SJCRH30 (cell line): ENCODE results near the gene SNED1. TPM values are rescaled to one million over a fixed set of nuclear protein-coding genes. Genes with fewer than 3 reads are reported as not detected.
"Not testable (repeated sequence)": the region's sequence is repeated elsewhere in the genome, so short reads cannot be mapped to it uniquely, and the experiment has no call there.

ENCODE experiments used
- DNase-seq, 2 experiments: peaks; one replicate each; pipeline ENCODE4 v3.0.0-alpha.2; 2015 to 2020
- H3K27ac ChIP-seq: fragments of 250-450 bp; sonication (Bioruptor Pico); 2 replicates; pipeline ENCODE4 v1.5.1; 2020; ENCODE audit warnings: mild to moderate bottlenecking, moderate library complexity
- H3K27me3 ChIP-seq: fragments of 250-450 bp; sonication (Bioruptor Pico); 2 replicates; pipeline ENCODE4 v1.5.1; 2020; ENCODE audit warnings: mild to moderate bottlenecking, moderate library complexity
- H3K36me3 ChIP-seq: fragments of 250-450 bp; sonication (Bioruptor Pico); 2 replicates; pipeline ENCODE4 v1.5.1; 2020; ENCODE audit warnings: mild to moderate bottlenecking, moderate library complexity
- H3K4me1 ChIP-seq: fragments of 250-450 bp; sonication (Bioruptor Pico); 2 replicates; pipeline ENCODE4 v1.5.1; 2020; ENCODE audit warnings: mild to moderate bottlenecking, moderate library complexity
- H3K4me3 ChIP-seq: fragments of 250-450 bp; sonication (Bioruptor Pico); 2 replicates; pipeline ENCODE4 v1.5.1; 2020; ENCODE audit warnings: mild to moderate bottlenecking, moderate library complexity
- H3K9me3 ChIP-seq: fragments of 250-450 bp; sonication (Bioruptor Pico); replicated peaks from 2 replicates; pipeline ENCODE4 v1.5.1; 2020; ENCODE audit warnings: mild to moderate bottlenecking, moderate library complexity
- total RNA-seq: library from RNA; depleted of rRNA; stranded (reverse); fragments of >200 nt; shearing (Covaris generic); gene quantifications from 2 replicates; pipeline ENCODE4 v1.2.3, GENCODE V29; 2014

Gene SNED1
- total RNA-seq, 1 experiment from 2014 or later, result 28.4 TPM

GRCh38 chr2:241093133-241093781 lies 94.8 kb downstream of the SNED1 start:
- not testable (repeated sequence) for H3K27me3 ChIP-seq, H3K4me3 ChIP-seq, H3K27ac ChIP-seq, H3K4me1 ChIP-seq, H3K9me3 ChIP-seq, DNase-seq
- peaks cover 65% of the 10 kb centered on the region for H3K36me3 ChIP-seq

GRCh38 chr2:241094172-241094571 lies 95.8 kb downstream of the SNED1 start:
- Histone ChIP-seq H3K4me1 (no peaks in the 10 kb centered on the region), H3K27ac (no peak overlapping the region), H3K4me3 (no peak overlapping the region), H3K36me3 (peaks cover 57% of the 10 kb centered on the region), H3K9me3 (no peaks in the 10 kb centered on the region), H3K27me3 (no peaks in the 10 kb centered on the region)
- no peak for DNase-seq

GRCh38 chr2:241094924-241095420 lies 96.6 kb downstream of the SNED1 start:
- Histone ChIP-seq H3K27me3 (no peaks in the 10 kb centered on the region), H3K27ac (no peak overlapping the region), H3K9me3 (no peaks in the 10 kb centered on the region), H3K4me1 (no peaks in the 10 kb centered on the region), H3K36me3 (peaks cover 56% of the 10 kb centered on the region), H3K4me3 (no peak overlapping the region)
- DNase-seq, result no peak

- no peaks in the 10 kb centered on the region for H3K4me1 ChIP-seq
- no peaks in the 10 kb centered on the region for H3K27me3 ChIP-seq
- H3K36me3 ChIP-seq, result peaks cover 51% of the 10 kb centered on the region
- no peak overlapping the region for H3K27ac ChIP-seq
- H3K4me3 ChIP-seq, result no peak overlapping the region
- H3K9me3 ChIP-seq, result no peaks in the 10 kb centered on the region
- no peak for DNase-seq
These were observed 97.3 kb downstream of the SNED1 start for GRCh38 chr2:241095594-241096290.

GRCh38 chr2:241096979-241097378 lies 98.6 kb downstream of the SNED1 start:
- Histone ChIP-seq H3K36me3 (peaks cover 43% of the 10 kb centered on the region), H3K27ac (no peak overlapping the region), H3K4me1 (no peaks in the 10 kb centered on the region; the same call in 1 of the 2 replicates), H3K9me3 (no peaks in the 10 kb centered on the region), H3K4me3 (no peak overlapping the region), H3K27me3 (no peaks in the 10 kb centered on the region)
- DNase-seq, result no peak

GRCh38 chr2:241099246-241099645 lies 100.8 kb downstream of the SNED1 start:
- Histone ChIP-seq H3K27me3 (no peaks in the 10 kb centered on the region), H3K27ac (no peak overlapping the region), H3K36me3 (peaks cover 32% of the 10 kb centered on the region)

GRCh38 chr2:241102239-241102803 lies 103.9 kb downstream of the SNED1 start, which contains the start of gene MTERF4:
MTERF4 (minus strand) TSS chr2:241102287; CDS start chr2:241102273, 14 bp downstream.
- H3K4me1 ChIP-seq, result no peaks in the 10 kb centered on the region; the same call in 1 of the 2 replicates
- no peaks in the 10 kb centered on the region for H3K27me3 ChIP-seq
- H3K4me3 ChIP-seq, result peak within 1 kb of the TSS; percentile 89
- H3K27ac ChIP-seq, result peak within 1 kb of the TSS; percentile 61
- H3K36me3 ChIP-seq, result peaks cover 9% of the 10 kb centered on the region
- H3K9me3 ChIP-seq, result no peaks in the 10 kb centered on the region
- peak; percentile 90 to 93 for DNase-seq

More at GRCh38 chr2:241099246-241099645, 100.8 kb downstream of the SNED1 start:
- no peak overlapping the region for H3K4me3 ChIP-seq
- H3K4me1 ChIP-seq, result no peaks in the 10 kb centered on the region; the same call in 1 of the 2 replicates
- no peak for DNase-seq
- no peaks in the 10 kb centered on the region for H3K9me3 ChIP-seq

GRCh38 chr2:241103176-241103595 lies 104.8 kb downstream of the SNED1 start:
- no peak overlapping the region for H3K27ac ChIP-seq
- H3K36me3 ChIP-seq, result peaks cover 8% of the 10 kb centered on the region
- peak overlapping the region; percentile 89 for H3K4me3 ChIP-seq
- H3K4me1 ChIP-seq, result no peaks in the 10 kb centered on the region; the same call in 1 of the 2 replicates
- H3K27me3 ChIP-seq, result no peaks in the 10 kb centered on the region
- DNase-seq, result no peak
- H3K9me3 ChIP-seq, result no peaks in the 10 kb centered on the region

GRCh38 chr2:241104611-241105010 lies 106.2 kb downstream of the SNED1 start:
- not testable (repeated sequence) for H3K27me3 ChIP-seq, H3K4me3 ChIP-seq, H3K9me3 ChIP-seq, H3K27ac ChIP-seq, DNase-seq, H3K4me1 ChIP-seq, H3K36me3 ChIP-seq

GRCh38 chr2:241105641-241106040 lies 107.2 kb downstream of the SNED1 start:
- Histone ChIP-seq H3K4me3 (no peak overlapping the region), H3K36me3 (no peaks in the 10 kb centered on the region; the same call in 1 of the 2 replicates), H3K4me1 (no peaks in the 10 kb centered on the region; the same call in 1 of the 2 replicates), H3K9me3 (no peaks in the 10 kb centered on the region), H3K27ac (no peak overlapping the region), H3K27me3 (no peaks in the 10 kb centered on the region)
- DNase-seq, result no peak

GRCh38 chr2:241107031-241107783 lies 108.8 kb downstream of the SNED1 start:
- Histone ChIP-seq H3K27ac (no peak overlapping the region), H3K27me3 (no peaks in the 10 kb centered on the region), H3K4me1 (no peaks in the 10 kb centered on the region), H3K9me3 (no peaks in the 10 kb centered on the region), H3K4me3 (no peak overlapping the region), H3K36me3 (no peaks in the 10 kb centered on the region)
- DNase-seq, result no peak

- no peaks in the 10 kb centered on the region for H3K9me3 ChIP-seq
These were observed 110.1 kb downstream of the SNED1 start for GRCh38 chr2:241108271-241109209.

GRCh38 chr2:241109210-241110088 lies 111.0 kb downstream of the SNED1 start:
- Histone ChIP-seq H3K9me3 (no peaks in the 10 kb centered on the region), H3K27ac (no peak overlapping the region), H3K27me3 (no peaks in the 10 kb centered on the region), H3K36me3 (no peaks in the 10 kb centered on the region), H3K4me3 (no peak overlapping the region), H3K4me1 (no peaks in the 10 kb centered on the region)
- DNase-seq, result no peak

More at GRCh38 chr2:241108271-241109209, 110.1 kb downstream of the SNED1 start:
- Histone ChIP-seq H3K36me3 (no peaks in the 10 kb centered on the region), H3K4me3 (no peak overlapping the region), H3K27ac (no peak overlapping the region), H3K4me1 (no peaks in the 10 kb centered on the region), H3K27me3 (no peaks in the 10 kb centered on the region)
- no peak for DNase-seq
